PC-9 (cell line): Measurements from ENCODE around the gene MIX23. TPM values are rescaled to one million over a fixed set of nuclear protein-coding genes. Genes with fewer than 3 reads are reported as not detected.

Source experiments
- BruUV-seq: library from RNA; stranded (reverse); fragments of 400-500 nt; replicated peaks from 2 replicates; lab custom pipeline; 2021; lab: Mats Ljungman, UMichigan
- CTCF ChIA-PET: fragments of 300-600 bp; sonication (Branson Sonifier 250); formaldehyde crosslinking; loops from one replicate; lab custom pipeline; 2022; ENCODE audit warnings: antibody characterized with exemption; lab: Charles Lee
- POLR2A ChIA-PET: fragments of 300-600 bp; sonication (Branson Sonifier 250); formaldehyde crosslinking; loops from one replicate; lab custom pipeline; 2022; ENCODE audit warnings: antibody characterized with exemption; ENCODE audit not compliant: unreplicated experiment; lab: Charles Lee
- DNase-seq, 2 experiments: peaks; one replicate each; pipeline versions ENCODE4 v3.0.0 to v3.0.0-alpha.2; 2015 to 2022; ENCODE audit warnings: mixed read lengths in 1 of 2
- H2AFZ ChIP-seq: fragments of 200-600 bp; sonication (generic); 2 replicates; pipeline ENCODE4 v1.8.1; 2017; ENCODE audit warnings: antibody characterized with exemption
- H3F3A ChIP-seq: fragments of 200-600 bp; sonication (generic); 2 replicates; pipeline ENCODE4 v1.8.1; 2017; ENCODE audit warnings: antibody characterized with exemption, mild to moderate bottlenecking, low read depth; ENCODE audit not compliant: insufficient read depth
- H3K27ac ChIP-seq: fragments of 200-600 bp; sonication (generic); 2 replicates; pipeline ENCODE4 v1.6.1; 2016; ENCODE audit warnings: mixed run types
- H3K27me3 ChIP-seq: fragments of 200-600 bp; sonication (generic); 2 replicates; pipeline ENCODE4 v1.6.1; 2016; ENCODE audit warnings: low read depth, mixed run types; ENCODE audit not compliant: insufficient read depth
- H3K36me3 ChIP-seq: fragments of 200-600 bp; sonication (generic); 2 replicates; pipeline ENCODE4 v1.6.1; 2016; ENCODE audit warnings: low read depth, mixed run types
- H3K4me1 ChIP-seq: fragments of 200-600 bp; sonication (generic); replicated peaks from 2 replicates; pipeline ENCODE4 v1.6.1; 2016; ENCODE audit warnings: mixed run types; ENCODE audit not compliant: insufficient read depth
- H3K4me2 ChIP-seq: fragments of 200-600 bp; sonication (generic); 2 replicates; pipeline ENCODE4 v1.6.1; 2017; ENCODE audit warnings: mixed run types
- H3K4me3 ChIP-seq: fragments of 200-600 bp; sonication (generic); 2 replicates; pipeline ENCODE4 v1.6.1; 2016; ENCODE audit warnings: mixed run types
- H3K79me2 ChIP-seq: fragments of 200-600 bp; sonication (generic); 2 replicates; pipeline ENCODE4 v1.6.1; 2017; ENCODE audit warnings: low read depth, mixed run types
- H3K9me2 ChIP-seq: fragments of 200-600 bp; sonication (generic); 2 replicates; pipeline ENCODE4 v1.8.1; 2017; ENCODE audit warnings: mild to moderate bottlenecking; ENCODE audit not compliant: insufficient read depth
- H3K9me3 ChIP-seq: fragments of 200-600 bp; sonication (generic); 2 replicates; pipeline ENCODE4 v1.8.1; 2016; ENCODE audit warnings: low read depth; ENCODE audit not compliant: insufficient read depth
- H4K20me1 ChIP-seq: fragments of 200-600 bp; sonication (generic); 2 replicates; pipeline ENCODE4 v1.8.1; 2017; ENCODE audit not compliant: insufficient read depth
- CTCF ChIP-seq: fragments of 200-600 bp; sonication (generic); conservative IDR thresholded peaks from 2 replicates; pipeline ENCODE4 v1.6.1; 2017; ENCODE audit warnings: mixed run types, antibody characterized with exemption, mild to moderate bottlenecking, moderate library complexity
- EZH2 ChIP-seq: fragments of 200-600 bp; sonication (generic); IDR thresholded peaks from 2 replicates; pipeline ENCODE4 v1.8.0; 2017; ENCODE audit warnings: antibody characterized with exemption, low read depth
- intact Hi-C: fragments of 100-400 bp; cut with micrococcal nuclease; formaldehyde crosslinking; loops from one replicate; pipeline ENCODE4 v1.10.0; 2022; ENCODE audit not compliant: unreplicated experiment
- total RNA-seq: library from RNA; stranded (reverse); gene quantifications from 2 replicates; pipeline ENCODE4 v1.2.3, GENCODE V29; 2021

Gene MIX23
- total RNA-seq, 1 experiment from 2014 or later: 63.6 TPM

DNA sequence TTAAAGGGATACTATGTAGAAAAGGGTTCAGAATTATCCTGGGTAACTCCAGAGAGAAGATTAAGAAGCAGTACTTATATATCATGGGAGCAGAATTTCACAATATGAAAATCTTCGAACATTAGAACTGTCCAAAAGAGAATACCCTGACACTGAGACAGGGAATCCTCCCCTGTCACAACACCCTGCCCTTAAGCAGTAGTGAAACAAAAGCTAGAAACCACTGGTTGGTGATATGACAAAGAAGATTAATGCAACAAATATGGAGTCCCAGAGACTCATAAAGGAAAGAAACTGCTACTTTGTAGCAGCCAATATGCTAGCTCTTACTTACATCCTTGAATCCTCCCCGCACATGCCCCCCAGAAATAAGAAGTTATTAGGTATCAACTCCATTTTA lies 18.5 kb downstream of the MIX23 start:
- ChIA-PET CTCF (interaction anchor here (0.6 kb wide), 1 partner anchor 14 kb away, joined by 4 read pairs; no protein-coding TSS in a partner anchor), POLR2A (no interaction called here)
- no peak for DNase-seq
- no peaks in the 10 kb centered on the region for H4K20me1 ChIP-seq
- H3K36me3 ChIP-seq: peaks cover 40% of the 10 kb centered on the region
- H3K4me1 ChIP-seq: peaks cover 31% of the 10 kb centered on the region
- H3K27ac ChIP-seq: peak overlapping the region; percentile 96; the same call in 1 of the 2 replicates
- no TSS peak for BruUV-seq
- no peak overlapping the region for H2AFZ ChIP-seq
- H3K9me3 ChIP-seq: no peaks in the 10 kb centered on the region
- intact Hi-C loops: loop anchor here (10.0 kb wide), 1 partner anchor 530 kb away; the partner anchor contains the start of genes EAF2 and IQCB1
- TF ChIP-seq EZH2 (no peak), CTCF (no peak)
- 0 out of 2 replicates have a peak overlapping the region, but pooled peaks have one; percentile 67 for H3K4me2 ChIP-seq
- H3K9me2 ChIP-seq: no peaks in the 10 kb centered on the region
- no peak overlapping the region for H3K4me3 ChIP-seq
- H3K79me2 ChIP-seq: 0 out of 2 replicates have a peak, but pooled peaks cover 3% of the 10 kb centered on the region
- peaks cover 46% of the 10 kb centered on the region for H3F3A ChIP-seq
- no peaks in the 10 kb centered on the region for H3K27me3 ChIP-seq

GRCh38 chr3:122362026-122362425 lies 21.0 kb downstream of the MIX23 start:
- H4K20me1 ChIP-seq: no peaks in the 10 kb centered on the region
- H3K36me3 ChIP-seq: peaks cover 38% of the 10 kb centered on the region
- no peak overlapping the region for H3K4me2 ChIP-seq
- CTCF ChIA-PET: no interaction called here
- intact Hi-C loops: loop anchor here (10.0 kb wide), 1 partner anchor 527 kb away; the partner anchor contains the start of genes EAF2 and IQCB1
- BruUV-seq: no TSS peak
- no peak overlapping the region for H3K4me3 ChIP-seq
- H3K79me2 ChIP-seq: 0 out of 2 replicates have a peak, but pooled peaks cover 3% of the 10 kb centered on the region
- no peaks in the 10 kb centered on the region for H3K9me2 ChIP-seq
- no peak for TF ChIP-seq CTCF
- no peak for TF ChIP-seq EZH2
- POLR2A ChIA-PET: interaction anchor here (0.6 kb wide), 1 partner anchor 819 kb away, joined by 4 read pairs; no protein-coding TSS in a partner anchor
- H3F3A ChIP-seq: peaks cover 31% of the 10 kb centered on the region
- no peak for DNase-seq
- no peaks in the 10 kb centered on the region for H3K27me3 ChIP-seq
- no peaks in the 10 kb centered on the region for H3K9me3 ChIP-seq
- H3K27ac ChIP-seq: no peak overlapping the region
- H2AFZ ChIP-seq: no peak overlapping the region
- peaks cover 26% of the 10 kb centered on the region for H3K4me1 ChIP-seq

DNA sequence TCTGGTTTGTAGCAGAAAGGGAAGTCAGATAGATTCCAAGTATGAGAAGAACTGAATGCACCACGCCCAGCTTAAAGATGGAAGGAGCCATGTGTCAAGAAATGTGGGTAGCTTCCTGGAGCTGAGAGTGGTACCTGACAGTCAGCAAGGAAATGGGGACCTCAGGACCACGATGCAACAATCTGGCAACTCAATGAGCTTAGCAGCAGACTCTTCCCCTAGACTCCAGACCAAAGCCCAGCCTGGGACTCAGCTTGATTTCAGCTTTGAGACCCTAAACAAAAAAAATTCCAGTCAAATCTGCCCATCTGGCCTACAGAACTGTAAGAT lies 24.4 kb downstream of the MIX23 start:
- Histone ChIP-seq H3K4me1 (no peaks in the 10 kb centered on the region), H3K4me3 (no peak overlapping the region), H3F3A (peaks cover 9% of the 10 kb centered on the region; the same call in 1 of the 2 replicates), H3K9me3 (no peaks in the 10 kb centered on the region), H4K20me1 (no peaks in the 10 kb centered on the region), H3K79me2 (0 out of 2 replicates have a peak, but pooled peaks cover 2% of the 10 kb centered on the region), H3K9me2 (no peaks in the 10 kb centered on the region), H2AFZ (no peak overlapping the region), H3K27ac (no peak overlapping the region), H3K36me3 (peaks cover 20% of the 10 kb centered on the region), H3K27me3 (no peaks in the 10 kb centered on the region), H3K4me2 (no peak overlapping the region)
- intact Hi-C loops: loop anchor here (5.0 kb wide), 1 partner anchor 696 kb away; the partner anchor contains the start of gene HCLS1
- TF ChIP-seq EZH2 (no peak), CTCF (no peak)
- BruUV-seq: no TSS peak
- ChIA-PET POLR2A (interaction anchor here (0.7 kb wide), 1 partner anchor 53 kb away, joined by 3 read pairs; no protein-coding TSS in a partner anchor), CTCF (interaction anchor here (0.5 kb wide), 1 partner anchor 544 kb away, joined by 3 read pairs; no protein-coding TSS in a partner anchor)
- no peak for DNase-seq
